Fibroblast of mammary gland (primary cell): ENCODE data around the gene RAB14.

ENCODE experiments used
- DNase-seq: peaks from one replicate; pipeline ENCODE4 v3.0.0-alpha.2; 2010; ENCODE audit warnings: low read depth
- H3K4me3 ChIP-seq: 2 replicates; pipeline ENCODE4 v1.5.1; 2011; ENCODE audit warnings: low read depth, mild to moderate bottlenecking, low read length, moderate library complexity; ENCODE audit not compliant: control insufficient read depth
- TF ChIP-seq, protein P1 (sequence below): conservative IDR thresholded peaks from 2 replicates; pipeline ENCODE4 v1.5.1; 2011; ENCODE audit warnings: low read depth, low read length, inconsistent platforms; ENCODE audit not compliant: control insufficient read depth, insufficient read depth

Gene RAB14

DNA sequence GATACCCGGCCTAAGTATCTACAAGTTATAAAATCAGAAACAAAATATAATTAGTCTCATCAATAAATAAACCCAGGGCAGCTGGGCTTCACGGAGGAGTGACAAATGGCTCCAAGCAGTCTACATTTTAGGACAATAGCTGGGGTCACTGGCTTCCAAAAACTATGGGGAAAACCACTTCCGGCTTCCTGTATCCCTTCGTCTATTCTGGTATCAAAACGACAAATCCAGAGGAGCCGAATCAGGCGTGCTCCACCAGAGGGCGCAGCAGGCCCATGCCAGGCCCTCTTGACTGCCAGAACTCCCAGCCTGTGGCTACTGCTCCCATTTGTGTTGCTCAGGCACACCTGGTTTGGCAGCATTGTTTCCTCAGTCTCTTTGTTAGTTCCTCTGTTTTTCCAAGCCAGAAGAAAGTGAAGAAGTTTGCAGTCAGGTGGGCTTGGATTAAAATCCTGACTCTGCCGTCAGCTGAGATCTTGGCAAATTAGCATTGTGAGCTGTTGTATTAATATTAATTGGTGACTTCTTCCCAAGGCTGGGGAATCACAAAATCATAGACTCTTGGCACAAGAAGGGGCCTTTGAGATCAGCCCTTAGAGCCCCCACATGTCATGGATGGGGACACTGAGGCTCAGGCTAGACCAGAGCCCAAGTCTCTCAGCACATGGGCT is 11.6 kb upstream of the RAB14 start:
- TF ChIP-seq, protein P1, sequence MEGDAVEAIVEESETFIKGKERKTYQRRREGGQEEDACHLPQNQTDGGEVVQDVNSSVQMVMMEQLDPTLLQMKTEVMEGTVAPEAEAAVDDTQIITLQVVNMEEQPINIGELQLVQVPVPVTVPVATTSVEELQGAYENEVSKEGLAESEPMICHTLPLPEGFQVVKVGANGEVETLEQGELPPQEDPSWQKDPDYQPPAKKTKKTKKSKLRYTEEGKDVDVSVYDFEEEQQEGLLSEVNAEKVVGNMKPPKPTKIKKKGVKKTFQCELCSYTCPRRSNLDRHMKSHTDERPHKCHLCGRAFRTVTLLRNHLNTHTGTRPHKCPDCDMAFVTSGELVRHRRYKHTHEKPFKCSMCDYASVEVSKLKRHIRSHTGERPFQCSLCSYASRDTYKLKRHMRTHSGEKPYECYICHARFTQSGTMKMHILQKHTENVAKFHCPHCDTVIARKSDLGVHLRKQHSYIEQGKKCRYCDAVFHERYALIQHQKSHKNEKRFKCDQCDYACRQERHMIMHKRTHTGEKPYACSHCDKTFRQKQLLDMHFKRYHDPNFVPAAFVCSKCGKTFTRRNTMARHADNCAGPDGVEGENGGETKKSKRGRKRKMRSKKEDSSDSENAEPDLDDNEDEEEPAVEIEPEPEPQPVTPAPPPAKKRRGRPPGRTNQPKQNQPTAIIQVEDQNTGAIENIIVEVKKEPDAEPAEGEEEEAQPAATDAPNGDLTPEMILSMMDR, result peak; percentile 99
- H3K4me3 ChIP-seq, result no peak overlapping the region
- DNase-seq, result peak; percentile 88

DNA sequence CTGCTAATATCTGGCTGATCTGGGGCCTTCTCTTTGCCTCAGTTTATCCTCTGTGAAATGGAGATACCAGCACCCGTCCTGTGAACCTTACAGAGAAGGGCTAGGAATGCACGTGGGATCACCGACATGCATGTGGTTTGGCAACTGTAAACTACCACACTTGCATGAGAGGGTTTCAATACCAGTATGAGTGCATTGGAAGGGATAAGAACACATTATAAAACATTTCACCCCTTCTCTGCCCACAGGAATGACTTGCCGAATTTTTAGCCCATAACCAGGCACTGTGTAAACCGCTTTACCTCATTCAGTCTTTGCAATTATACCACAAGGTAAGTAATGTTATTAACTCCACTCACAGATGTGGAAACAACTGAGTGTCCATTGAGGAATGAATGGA is 8.9 kb upstream of the RAB14 start:
- TF ChIP-seq, protein P1, result no peak
- H3K4me3 ChIP-seq, result no peak overlapping the region
- DNase-seq, result no peak

DNA sequence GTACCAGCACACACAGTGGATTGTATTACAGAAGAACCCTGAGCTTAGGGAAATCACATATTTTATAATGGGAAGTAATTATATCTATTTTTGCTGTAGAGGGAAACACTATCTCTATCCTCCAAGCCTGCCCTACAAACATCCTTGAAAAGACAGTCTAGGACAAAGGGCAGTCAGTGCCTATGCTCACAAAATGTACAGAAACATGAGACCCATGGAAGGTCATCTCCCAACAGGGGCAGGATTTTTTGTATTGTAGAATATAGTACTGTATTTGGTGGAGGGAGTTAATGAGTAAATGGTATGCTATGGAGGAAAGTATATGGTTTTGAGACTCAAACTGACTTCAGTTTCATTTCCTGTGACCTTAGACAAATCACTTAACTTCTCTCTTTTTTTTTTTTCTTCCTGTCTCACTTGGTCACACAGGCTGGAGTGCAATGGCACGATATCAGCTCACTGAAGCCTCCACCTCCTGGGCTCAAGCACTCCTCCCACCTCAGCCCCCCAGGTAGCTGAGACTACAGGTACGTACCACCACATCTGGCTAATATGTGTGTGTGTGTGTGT is 5.8 kb upstream of the RAB14 start:
- TF ChIP-seq, protein P1, result no peak
- H3K4me3 ChIP-seq, result no peak overlapping the region
- DNase-seq, result no peak

DNA sequence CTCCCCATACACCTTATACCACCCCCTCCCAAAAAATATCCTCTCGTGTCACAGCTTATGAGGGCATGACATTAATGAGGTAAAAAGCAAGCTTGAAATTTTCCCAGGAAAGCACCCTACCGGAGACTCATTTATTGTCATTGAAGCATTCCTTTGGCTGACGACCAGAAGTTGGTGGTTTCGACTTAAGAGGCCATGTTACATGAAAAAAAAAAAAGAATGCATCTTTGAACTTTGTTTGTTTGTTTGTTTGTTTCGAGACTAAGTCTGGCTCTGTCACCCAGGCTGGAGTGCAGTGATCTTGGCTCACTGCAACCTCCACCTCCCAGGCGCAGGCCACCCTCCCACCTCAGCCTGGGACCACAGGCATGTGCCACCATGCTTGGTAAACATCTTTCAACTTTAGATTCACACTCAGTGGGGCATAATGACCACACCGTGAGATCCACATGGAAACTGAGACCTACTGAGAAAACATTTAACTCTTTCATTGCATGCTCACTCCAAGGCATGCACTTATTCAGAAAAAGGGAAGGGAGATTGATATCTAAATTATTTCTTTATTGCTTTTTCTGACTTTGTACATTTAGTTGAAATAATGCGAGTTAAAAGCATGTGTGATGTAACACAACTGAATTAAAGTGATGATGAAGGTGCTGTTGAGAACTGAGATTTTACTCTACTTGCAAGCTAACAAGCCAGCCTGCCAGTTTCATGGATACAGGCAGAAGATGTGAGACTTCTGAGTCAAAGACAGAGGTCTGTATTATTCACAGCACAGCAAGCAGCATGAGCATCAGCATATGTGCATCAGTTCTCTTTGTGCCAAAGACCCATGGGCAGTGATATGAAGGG is 5.1 kb upstream of the RAB14 start:
- TF ChIP-seq, protein P1, result no peak
- H3K4me3 ChIP-seq, result no peak overlapping the region
- peak; percentile 27 for DNase-seq

DNA sequence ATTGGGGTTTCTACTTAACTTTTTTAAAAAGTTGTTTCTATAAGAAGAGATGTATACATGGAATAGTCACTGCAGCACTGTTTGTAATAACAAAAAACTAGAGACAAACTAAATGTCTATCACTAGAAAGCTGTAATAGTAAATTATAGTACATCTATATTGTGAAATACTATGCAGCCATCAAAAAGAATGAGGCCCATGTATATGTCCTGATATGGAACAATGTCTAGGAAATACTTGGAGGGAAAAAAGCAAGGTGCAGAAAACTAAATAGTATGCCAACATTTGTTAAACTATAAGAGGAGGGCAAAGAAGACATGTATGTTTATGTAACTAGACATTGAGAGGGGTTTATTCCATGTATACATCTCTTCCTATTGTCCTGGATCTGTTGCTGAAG is 2.9 kb upstream of the RAB14 start:
- no peak overlapping the region for H3K4me3 ChIP-seq
- DNase-seq, result no peak
- TF ChIP-seq, protein P1, result no peak

DNA sequence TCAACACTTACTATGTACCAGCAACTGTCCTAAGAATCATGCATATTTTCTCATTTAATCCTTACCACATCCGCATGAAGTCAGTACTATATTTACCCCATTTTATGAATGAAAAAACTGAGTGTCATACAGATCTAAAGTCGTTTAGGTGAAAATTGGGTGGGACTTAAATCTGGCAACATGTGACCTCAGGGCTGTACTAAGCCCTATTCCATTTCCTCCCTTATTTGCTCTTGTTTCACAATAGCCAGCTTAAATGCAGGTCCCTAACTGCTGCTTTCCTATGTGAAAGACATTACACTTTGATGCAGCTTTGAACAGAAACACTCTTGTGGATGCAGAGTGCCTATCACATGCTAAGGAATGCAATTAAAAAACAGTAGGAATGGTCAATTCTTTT is 2.5 kb upstream of the RAB14 start:
- H3K4me3 ChIP-seq, result no peak overlapping the region
- no peak for DNase-seq
- TF ChIP-seq, protein P1, result no peak
